GM18870 (cell line): ENCODE results near the gene CNPY2.

Source experiments
- ATAC-seq: cut with Tn5 transposase; IDR thresholded peaks from one replicate; pipeline ENCODE4 v1.9.1; 2021; ENCODE audit warnings: moderate library complexity; ENCODE audit not compliant: unreplicated experiment

CNPY2 gene

DNA sequence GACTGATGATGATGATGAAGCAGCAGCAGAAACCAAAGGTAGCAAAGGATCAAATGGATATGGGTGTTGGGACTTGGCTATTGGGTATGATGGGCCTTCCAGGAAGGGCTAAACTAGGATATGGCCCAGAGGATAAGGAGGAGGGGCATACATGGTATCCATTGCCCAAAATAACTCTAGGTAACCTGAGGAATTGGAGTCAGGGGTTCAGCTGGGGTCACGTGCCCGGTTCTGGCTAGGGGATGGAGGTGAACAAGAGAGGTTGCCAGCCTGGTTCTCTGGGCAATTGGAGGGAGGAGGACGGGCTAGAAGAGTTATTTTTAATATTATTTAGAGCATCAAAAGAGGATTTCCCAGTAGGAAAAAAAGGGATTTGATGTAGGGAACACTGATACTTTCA lies 54.9 kb downstream of the CNPY2 start:
- ATAC-seq = no peak

GRCh38 chr12:56260380-56260779 lies 55.4 kb downstream of the CNPY2 start:
- ATAC-seq = no peak
